Heart right ventricle (tissue), 16 donors: ENCODE data around the gene PSMA7. TPM values are rescaled to one million over a fixed set of nuclear protein-coding genes. Genes with fewer than 3 reads are reported as not detected.

ENCODE experiments used
- ATAC-seq, 8 donors: fragments of 200-7000 bp; cut with Tn5 transposase; one replicate each; pipeline ENCODE4 v1.9.1; 2020; ENCODE audit warnings: mild to moderate bottlenecking in 8 of 8, moderate library complexity in 8 of 8, moderate number of reproducible peaks in 1 of 8
- DNase-seq, 2 donors: peaks; one replicate each; pipeline ENCODE4 v3.0.0-alpha.2; 2020
- H3K27ac ChIP-seq, 10 donors: fragments of 200-600 bp; sonication (generic) in 2 of 10; one replicate each; pipeline versions ENCODE4 v1.5.0 to v1.8.0; 2020 to 2022; ENCODE audit warnings: mild to moderate bottlenecking in 3 of 10
- H3K27me3 ChIP-seq, 7 donors: fragments of 200-600 bp; one replicate each; pipeline ENCODE4 v1.8.0; 2021 to 2022; ENCODE audit warnings: mild to moderate bottlenecking in 2 of 7
- H3K36me3 ChIP-seq, 9 donors: fragments of 200-600 bp; sonication (generic) in 1 of 9; one replicate each; pipeline versions ENCODE4 v1.5.0 to v1.8.0; 2020 to 2022; ENCODE audit warnings: mild to moderate bottlenecking in 2 of 9
- H3K4me1 ChIP-seq, 9 donors: fragments of 200-600 bp; sonication (generic) in 1 of 9; one replicate each; pipeline versions ENCODE4 v1.5.0 to v1.8.0; 2020 to 2022; ENCODE audit warnings: mild to moderate bottlenecking in 4 of 9
- H3K4me3 ChIP-seq, 10 donors: fragments of 200-600 bp; sonication (generic) in 2 of 10; one replicate each; pipeline versions ENCODE4 v1.5.0 to v1.8.0; 2020 to 2022; ENCODE audit warnings: mild to moderate bottlenecking in 7 of 10, moderate library complexity in 2 of 10
- H3K9me3 ChIP-seq, 11 donors: fragments of 200-600 bp in 10 of 11; sonication (generic) in 2 of 11; one replicate each; pipeline versions ENCODE4 v1.5.0 to v1.8.0; 2013 to 2022; ENCODE audit warnings: mild to moderate bottlenecking in 2 of 11, control low read depth in 1 of 11, moderate library complexity in 1 of 11
- CTCF ChIP-seq, 9 donors: fragments of 200-600 bp; sonication (generic) in 2 of 9; IDR thresholded peaks; one replicate each; pipeline versions ENCODE4 v1.5.0 to v1.8.0; 2021 to 2022; ENCODE audit warnings: antibody characterized with exemption in 9 of 9, mild to moderate bottlenecking in 5 of 9, moderate library complexity in 1 of 9
- WGBS, 2 donors: extraction: QIAGEN DNeasy Blood & Tissue Kit; methylation state at CpG; one replicate each; pipeline ENCODE4 v1.1.7; 2013; ENCODE audit warnings: inconsistent platforms in 1 of 2; 5-methylcytosine and 5-hydroxymethylcytosine counted together
- intact Hi-C, 10 donors: fragments of 100-400 bp; cut with DNase I; formaldehyde crosslinking; loops; one replicate each; pipeline versions ENCODE4 v1.11.1 to v1.14.2; 2022
- polyA plus RNA-seq, 2 donors: library from polyadenylated mRNA; stranded (reverse); fragments of 200-250 nt; gene quantifications; one replicate each; pipeline ENCODE4 v1.2.3, GENCODE V29; 2013
- total RNA-seq, 10 donors: library from RNA; stranded (reverse); fragmentation: NEBNext Ultra II Directional in 3 of 10; extraction: Animal tissue kit (Norgen Biotek cat#: 25700) in 3 of 10; gene quantifications; one replicate each; pipeline versions ENCODE4 v1.2.1 to v1.2.4, GENCODE V29; 2021 to 2023
- donor health status: Arrhythmogenic right ventricular cardiomyopathy.
- donor health status: ischemic (EF 13 %, LVEDD 7.1; RV severe dilation, severe dysfunction).
- donor health status: healthy with polysubstance abuse.
- donor health status: DM: no; HTN: yes; CAD: no.
- donor health status: DM: no; HTN: no; CAD: no.
- donor health status: ischemic (EF 25% LVEDD 6.9; RV normal size, moderate dysfunction).
- donor health status: ischemic (EF 25% LVEDD 5.7; RV mildly dilated, moderate dysfunction).
- donor health status: healthy.
- donor health status: DM: yes; HTN: yes; CAD: no.
- donor health status: Ischemic cardiomyopathy.
- donor health status: ischemic (EF 35%, LVEDD 5.7; RV mildly dilated, moderate dysfunction).
- donor health status: nonischemic (EF 11% LVEDD 7.7; RV severe dilation, severe dysfunction).
- donor health status: DM: yes; HTN: yes; CAD: no.
- donor health status: PGD.
- donor health status: ischemic (EF 29% LVEDD 5.4; RV normal size, mild dysfunction).
- donor health status: nonischemic (EF 23%, LVEDD 6.1; RV moderate dilation, normal function).

PSMA7 gene
- total and polyA plus RNA-seq, 12 donors, result 143 to 567 (median 200) TPM

GRCh38 chr20:62137092-62137384, 6.2 kb downstream of the PSMA7 start:
- Histone ChIP-seq H3K36me3 (peaks cover 5 to 94% (median 53%) of the 10 kb centered on the region in 9 donors), H3K9me3 (no peaks in the 10 kb centered on the region), H3K27me3 (no peaks in the 10 kb centered on the region), H3K27ac (peak overlapping the region in 1 of 10 donors; percentile 11), H3K4me1 (peaks cover 27 to 59% (median 50%) of the 10 kb centered on the region in 9 donors), H3K4me3 (no peak overlapping the region)
- DNase-seq (no peak), ATAC-seq (no peak)
- peak in 3 of 9 donors; percentile 13 to 43 (median 23) for TF ChIP-seq CTCF (IDR thresholded peaks at IDR 0.05)
- intact Hi-C loops, result loop anchor here in 8 of 10 donors (2.0 to 5.0 kb wide), 4 partner anchors 14 to 125 kb away; partner anchors contain the start of genes TAF4 (in 2 of the 8) and LSM14B (in 1 of the 8)
- WGBS, 2 donors, result 74 to 75% methylated on average over 6 of the region's 6 CpGs

GRCh38 chr20:62136283-62137091, 6.7 kb downstream of the PSMA7 start:
- H3K36me3 ChIP-seq, result peaks cover 5 to 99% (median 58%) of the 10 kb centered on the region in 9 donors
- H3K4me3 ChIP-seq, result no peak overlapping the region
- intact Hi-C loops, result loop anchor here in 8 of 10 donors (2.0 to 5.0 kb wide), 4 partner anchors 14 to 124 kb away; partner anchors contain the start of genes TAF4 (in 2 of the 8) and LSM14B (in 1 of the 8)
- no peak overlapping the region for H3K27ac ChIP-seq
- H3K27me3 ChIP-seq, result no peaks in the 10 kb centered on the region
- no peaks in the 10 kb centered on the region for H3K9me3 ChIP-seq
- DNase-seq (peak; percentile 56 to 63), ATAC-seq (peak in 4 of 8 donors; percentile 28 to 48 (median 42))
- WGBS, 2 donors, result 51 to 55% methylated on average over 8 of the region's 8 CpGs
- peaks cover 26 to 59% (median 49%) of the 10 kb centered on the region in 9 donors for H3K4me1 ChIP-seq
- TF ChIP-seq CTCF (IDR thresholded peaks at IDR 0.05), result peak; percentile 29 to 86 (median 79)

- TF ChIP-seq CTCF (IDR thresholded peaks at IDR 0.05), result no peak
- Histone ChIP-seq H3K4me1 (peaks cover 24 to 59% (median 46%) of the 10 kb centered on the region in 9 donors), H3K9me3 (no peaks in the 10 kb centered on the region), H3K36me3 (peaks cover 11 to 100% (median 66%) of the 10 kb centered on the region in 9 donors), H3K27ac (peak overlapping the region in 1 of 10 donors; percentile 87), H3K27me3 (no peaks in the 10 kb centered on the region), H3K4me3 (no peak overlapping the region)
- intact Hi-C loops, result loop anchor here in 8 of 10 donors (2.0 to 5.0 kb wide), 4 partner anchors 13 to 123 kb away; partner anchors contain the start of genes TAF4 (in 2 of the 8) and LSM14B (in 1 of the 8)
- DNase-seq (no peak), ATAC-seq (no peak)
- 92% methylated on average over 8 of the region's 8 CpGs for WGBS, 2 donors
Measured at GRCh38 chr20:62135573-62136266, 7.5 kb downstream of the PSMA7 start.

- 51 to 64% methylated on average over 11 of the region's 11 CpGs for WGBS, 2 donors
- peaks cover 11 to 100% (median 69%) of the 10 kb centered on the region in 9 donors for H3K36me3 ChIP-seq
- intact Hi-C loops, result loop anchor here in 8 of 10 donors (5.0 kb wide), 3 partner anchors 67 to 122 kb away; partner anchors contain the start of gene TAF4 (in 2 of the 8)
- no peaks in the 10 kb centered on the region for H3K9me3 ChIP-seq
- H3K27me3 ChIP-seq, result no peaks in the 10 kb centered on the region
- peak overlapping the region in 7 of 10 donors; percentile 54 to 87 (median 77) for H3K27ac ChIP-seq
- ATAC-seq (peak in 4 of 8 donors; percentile 1 to 21 (median 8)), DNase-seq (no peak)
- no peak for TF ChIP-seq CTCF (IDR thresholded peaks at IDR 0.05)
- H3K4me3 ChIP-seq, result peak overlapping the region in 1 of 10 donors; percentile 19
- peaks cover 24 to 61% (median 46%) of the 10 kb centered on the region in 9 donors for H3K4me1 ChIP-seq
Measured at GRCh38 chr20:62134735-62135231, 8.4 kb downstream of the PSMA7 start.
